Ascending aorta (tissue), 2 donors: ENCODE measurements around the gene ANO9. TPM values are rescaled to one million over a fixed set of nuclear protein-coding genes. Genes with fewer than 3 reads are reported as not detected.
A peak's percentile ranks its signal among the peaks of the same experiment; 100 is the strongest.

Source experiments
- DNase-seq, 2 donors: peaks; one replicate each; pipeline ENCODE4 v3.0.0-alpha.2; 2019; ENCODE audit warnings: low spot score in 2 of 2
- H3K27ac ChIP-seq, 2 donors: fragments of 200-600 bp; sonication (generic); one replicate each; pipeline ENCODE4 v1.5.1; 2016 to 2017; ENCODE audit warnings: mild to moderate bottlenecking in 1 of 2
- H3K27me3 ChIP-seq: fragments of 200-600 bp; sonication (generic); one replicate; pipeline ENCODE4 v1.5.1; 2017
- H3K36me3 ChIP-seq, 2 donors: fragments of 200-600 bp; sonication (generic); one replicate each; pipeline ENCODE4 v1.5.1; 2016
- H3K4me1 ChIP-seq, 2 donors: fragments of 200-600 bp; sonication (generic); one replicate each; pipeline ENCODE4 v1.5.1; 2016 to 2017; ENCODE audit warnings: mild to moderate bottlenecking in 1 of 2
- H3K4me3 ChIP-seq, 2 donors: fragments of 200-600 bp; sonication (generic); one replicate each; pipeline ENCODE4 v1.5.1; 2016 to 2017; ENCODE audit warnings: mild to moderate bottlenecking in 1 of 2
- H3K9me3 ChIP-seq, 2 donors: fragments of 200-600 bp; sonication (generic); one replicate each; pipeline ENCODE4 v1.5.1; 2016
- CTCF ChIP-seq, 3 experiments: fragments of 200-600 bp in 2 of 3; fragments of 450-650 bp in 1 of 3; sonication (generic) in 2 of 3; IDR thresholded peaks; one replicate each; pipeline ENCODE4 v1.5.1; 2016 to 2019; ENCODE audit warnings: antibody characterized with exemption in 3 of 3, mild to moderate bottlenecking in 1 of 3, moderate library complexity in 1 of 3
- intact Hi-C: fragments of 100-400 bp; cut with DNase I; formaldehyde crosslinking; loops from one replicate; pipeline ENCODE4 v1.15.1; 2023
- total RNA-seq: library from RNA; depleted of rRNA; stranded (reverse); fragments of >200 nt; gene quantifications from one replicate; pipeline ENCODE4 v1.1.0, GENCODE V29; 2016

ANO9 gene
- total RNA-seq, 1 donor from 2014 or later: 4.0 TPM

- no peak for TF ChIP-seq CTCF (IDR thresholded peaks at IDR 0.05)
- H3K27ac ChIP-seq: no peak overlapping the region
- no peak for DNase-seq
- intact Hi-C loops: no loop called here
- H3K4me1 ChIP-seq: no peaks in the 10 kb centered on the region
- no peak overlapping the region for H3K4me3 ChIP-seq
- H3K27me3 ChIP-seq: no peaks in the 10 kb centered on the region
- no peaks in the 10 kb centered on the region for H3K9me3 ChIP-seq
- H3K36me3 ChIP-seq: no peaks in the 10 kb centered on the region
Observed at GRCh38 chr11:424232-424631, 17.6 kb downstream of the ANO9 start.

DNA sequence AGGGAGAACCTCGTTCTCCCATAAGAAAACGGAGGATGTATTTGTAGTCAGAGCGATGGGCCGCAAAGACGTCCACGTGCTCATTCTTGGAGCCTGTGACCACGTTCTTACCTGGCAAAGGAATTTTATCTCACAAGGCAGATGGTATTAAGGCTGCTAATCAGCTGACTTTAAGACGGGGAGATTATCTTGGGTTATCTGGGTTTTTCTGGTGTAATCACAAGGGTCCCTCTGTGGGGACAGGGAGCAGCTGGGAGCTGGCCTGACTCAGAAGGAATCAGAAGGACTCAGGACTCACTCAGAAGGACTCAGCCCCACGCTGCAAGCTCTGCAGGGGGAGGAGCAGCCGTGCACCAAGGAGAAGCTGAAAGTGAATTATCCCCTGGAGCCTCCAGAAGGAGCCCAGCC, 19.6 kb downstream of the ANO9 start:
- Histone ChIP-seq H3K4me3 (no peak overlapping the region), H3K36me3 (no peaks in the 10 kb centered on the region), H3K27ac (no peak overlapping the region), H3K27me3 (peaks cover 4% of the 10 kb centered on the region), H3K4me1 (no peaks in the 10 kb centered on the region), H3K9me3 (no peaks in the 10 kb centered on the region)
- intact Hi-C loops: no loop called here
- no peak for DNase-seq
- TF ChIP-seq CTCF (IDR thresholded peaks at IDR 0.05): no peak

GRCh38 chr11:420911-421321, 20.9 kb downstream of the ANO9 start:
- no peak for DNase-seq
- Histone ChIP-seq H3K27ac (no peak overlapping the region), H3K4me1 (no peaks in the 10 kb centered on the region), H3K27me3 (peaks cover 4% of the 10 kb centered on the region), H3K4me3 (no peak overlapping the region), H3K36me3 (no peaks in the 10 kb centered on the region), H3K9me3 (no peaks in the 10 kb centered on the region)
- intact Hi-C loops: no loop called here
- no peak for TF ChIP-seq CTCF (IDR thresholded peaks at IDR 0.05)

DNA sequence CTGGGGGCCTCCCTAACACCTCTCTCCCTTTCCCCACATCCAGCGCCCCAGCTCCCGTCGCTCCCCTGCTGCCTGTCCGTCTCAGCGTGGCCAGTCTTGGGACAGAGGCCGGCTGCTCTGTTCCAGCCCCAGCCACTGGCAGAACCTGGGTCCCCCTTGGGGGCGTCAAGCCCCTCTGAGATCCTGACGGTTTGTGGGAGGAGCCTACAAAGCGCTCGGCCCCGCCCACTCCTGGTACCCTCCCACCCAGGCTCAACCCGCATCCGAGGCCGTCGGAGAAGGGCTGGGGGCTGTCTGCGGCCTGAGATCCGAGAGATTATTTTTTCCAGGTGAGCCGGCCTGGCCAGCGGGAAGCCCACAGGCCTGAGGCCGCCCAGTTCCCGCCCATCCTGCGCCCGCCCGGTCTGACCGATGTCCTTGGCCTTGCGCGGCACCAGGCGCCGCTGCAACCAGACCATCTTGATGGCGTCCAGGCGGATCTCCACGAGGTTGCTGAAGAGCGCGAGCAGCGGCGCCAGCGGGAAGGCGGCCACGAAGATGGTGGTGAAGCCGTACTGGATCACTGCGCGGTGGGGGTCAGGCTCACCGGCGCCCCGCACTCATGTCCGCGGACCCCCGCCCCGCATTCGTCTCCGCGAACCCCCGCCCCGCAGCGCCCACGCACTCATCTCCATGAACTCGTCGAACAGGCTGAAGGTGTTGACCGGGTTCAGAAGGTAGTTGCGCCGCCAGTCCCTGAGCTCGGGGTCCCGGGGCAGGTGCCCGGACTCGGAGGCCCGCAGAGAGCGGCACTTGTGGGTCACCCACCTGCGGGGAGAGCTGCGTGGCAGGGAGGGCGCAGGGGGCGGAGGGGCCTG, 21.5 kb downstream of the ANO9 start:
- Histone ChIP-seq H3K4me1 (no peaks in the 10 kb centered on the region), H3K36me3 (no peaks in the 10 kb centered on the region), H3K9me3 (no peaks in the 10 kb centered on the region), H3K4me3 (no peak overlapping the region), H3K27me3 (peaks cover 6% of the 10 kb centered on the region), H3K27ac (no peak overlapping the region)
- no peak for TF ChIP-seq CTCF (IDR thresholded peaks at IDR 0.05)
- DNase-seq: no peak
- intact Hi-C loops: no loop called here

GRCh38 chr11:419248-420005, 22.4 kb downstream of the ANO9 start:
- Histone ChIP-seq H3K27ac (no peak overlapping the region), H3K36me3 (no peaks in the 10 kb centered on the region), H3K27me3 (peaks cover 8% of the 10 kb centered on the region), H3K4me3 (no peak overlapping the region), H3K9me3 (no peaks in the 10 kb centered on the region), H3K4me1 (no peaks in the 10 kb centered on the region)
- intact Hi-C loops: no loop called here
- peak in 1 of 2 donors; percentile 1 for DNase-seq
- TF ChIP-seq CTCF (IDR thresholded peaks at IDR 0.05): no peak
